ENCODE results near the gene CEP85L.
A peak's percentile ranks its signal among the peaks of the same experiment; 100 is the strongest.

The CEP85L gene

GRCh38 chr6:118668761-118669385 lies 17.5 kb upstream of the CEP85L start:
- H3K4me3 Mint-ChIP-seq = no peak overlapping the region
- H3K36me3 Mint-ChIP-seq = peaks cover 1% of the 10 kb centered on the region
- H3K9me3 Mint-ChIP-seq = no peaks in the 10 kb centered on the region
- no peaks in the 10 kb centered on the region for H3K27me3 Mint-ChIP-seq
- peaks cover 96% of the 10 kb centered on the region for H3K4me1 Mint-ChIP-seq
- H3K27ac Mint-ChIP-seq = peak overlapping the region; percentile 93

DNA sequence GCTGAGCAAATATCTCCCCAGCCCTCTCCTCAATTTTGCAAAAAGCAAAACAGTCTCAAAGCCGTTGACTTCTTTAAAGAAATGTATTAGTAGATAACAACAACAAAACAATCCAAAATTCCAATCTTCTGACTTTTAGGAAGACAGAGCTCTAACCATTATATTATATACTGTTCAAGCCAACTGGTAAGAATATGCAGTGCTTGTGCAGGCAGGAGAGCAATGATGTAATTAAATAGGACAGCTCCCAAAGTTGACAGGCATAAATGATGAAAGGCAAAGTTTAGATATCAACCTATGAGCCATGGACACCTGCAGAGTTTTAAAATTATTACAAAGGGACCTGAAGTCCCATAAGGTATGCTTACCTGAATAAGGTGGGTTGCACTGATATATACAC lies 16.6 kb upstream of the CEP85L start:
- peak overlapping the region; percentile 85 for H3K27ac Mint-ChIP-seq
- no peaks in the 10 kb centered on the region for H3K36me3 Mint-ChIP-seq
- no peak overlapping the region for H3K4me3 Mint-ChIP-seq
- no peaks in the 10 kb centered on the region for H3K27me3 Mint-ChIP-seq
- no peaks in the 10 kb centered on the region for H3K9me3 Mint-ChIP-seq
- peaks cover 96% of the 10 kb centered on the region for H3K4me1 Mint-ChIP-seq

DNA sequence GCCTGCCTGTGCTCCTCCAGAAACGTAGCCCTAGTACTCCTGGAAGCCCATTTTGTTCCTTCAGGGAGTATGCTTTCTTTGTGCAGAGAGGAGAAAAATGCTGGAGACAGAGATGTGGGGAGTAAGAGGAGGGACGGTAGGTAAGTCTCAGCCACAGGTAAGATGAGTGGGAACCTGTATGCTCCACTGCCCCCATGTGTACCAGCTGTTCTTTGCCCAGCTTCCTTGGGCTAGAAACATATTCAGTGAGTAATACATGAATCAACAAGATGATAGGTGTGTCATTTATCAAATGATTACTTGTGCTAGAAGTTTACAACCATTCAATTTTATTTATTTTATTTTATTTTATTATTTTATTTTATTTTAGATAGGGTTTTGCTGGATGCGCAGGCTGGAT lies 13.6 kb upstream of the CEP85L start:
- Mint-ChIP-seq H3K27me3 (no peaks in the 10 kb centered on the region), H3K9me3 (no peaks in the 10 kb centered on the region), H3K4me3 (peak overlapping the region; percentile 90), H3K36me3 (peaks cover 8% of the 10 kb centered on the region), H3K4me1 (peaks cover 90% of the 10 kb centered on the region), H3K27ac (peak overlapping the region; percentile 96)

DNA sequence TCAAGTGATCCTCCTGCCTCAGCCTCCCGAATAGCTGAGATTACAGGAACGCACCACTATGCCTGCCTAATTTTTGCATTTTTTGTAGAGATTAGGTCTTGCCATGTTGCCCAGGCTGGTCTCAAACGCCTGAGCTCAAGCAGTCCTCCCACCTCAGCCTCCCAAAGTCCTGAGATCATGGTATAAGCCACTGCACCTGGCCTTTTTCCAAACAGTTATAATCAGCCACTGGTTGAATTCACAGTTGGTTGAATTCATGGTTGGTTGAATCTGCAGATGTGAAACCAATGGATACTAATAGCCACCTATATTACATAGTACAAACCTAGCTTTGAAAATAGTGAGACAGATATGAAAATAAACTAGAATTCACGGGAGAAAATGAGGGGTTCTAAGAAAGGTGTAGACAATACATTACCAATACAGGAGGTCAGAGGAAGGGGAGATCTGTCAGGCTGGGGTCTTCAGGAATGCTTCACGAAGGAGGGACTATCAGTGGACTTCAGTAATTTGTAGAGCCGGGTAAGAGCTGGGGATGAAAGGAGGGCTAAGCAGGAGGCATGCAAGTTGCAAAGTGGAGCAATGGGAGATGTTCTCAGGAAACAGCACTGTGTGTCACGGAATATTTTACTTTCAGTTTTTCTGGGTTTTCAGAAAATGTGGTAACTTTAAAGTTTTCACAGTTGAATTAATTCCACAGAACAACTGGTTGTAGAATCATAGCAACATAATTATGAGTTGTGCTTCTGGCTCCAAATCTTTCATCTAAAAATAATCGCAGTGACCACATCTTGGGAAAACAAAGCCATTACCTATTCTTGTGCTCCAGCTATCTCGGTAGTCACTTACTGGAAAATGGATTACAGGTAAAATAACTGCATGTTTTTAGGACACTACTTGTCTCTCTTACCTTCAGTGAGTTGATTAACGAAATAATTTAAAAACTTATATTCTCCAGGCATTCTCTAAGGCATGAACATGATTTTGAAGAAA lies 12.9 kb upstream of the CEP85L start:
- no peaks in the 10 kb centered on the region for H3K9me3 Mint-ChIP-seq
- peaks cover 9% of the 10 kb centered on the region for H3K36me3 Mint-ChIP-seq
- H3K4me3 Mint-ChIP-seq = peak overlapping the region; percentile 90
- peaks cover 90% of the 10 kb centered on the region for H3K4me1 Mint-ChIP-seq
- no peaks in the 10 kb centered on the region for H3K27me3 Mint-ChIP-seq
- H3K27ac Mint-ChIP-seq = peak overlapping the region; percentile 96

GRCh38 chr6:118661831-118662230 lies 10.4 kb upstream of the CEP85L start:
- peaks cover 9% of the 10 kb centered on the region for H3K36me3 Mint-ChIP-seq
- peak overlapping the region; percentile 23 for H3K27ac Mint-ChIP-seq
- no peaks in the 10 kb centered on the region for H3K27me3 Mint-ChIP-seq
- H3K9me3 Mint-ChIP-seq = no peaks in the 10 kb centered on the region
- no peak overlapping the region for H3K4me3 Mint-ChIP-seq
- H3K4me1 Mint-ChIP-seq = peaks cover 82% of the 10 kb centered on the region

GRCh38 chr6:118660218-118660569 lies 8.8 kb upstream of the CEP85L start:
- H3K9me3 Mint-ChIP-seq = no peaks in the 10 kb centered on the region
- no peaks in the 10 kb centered on the region for H3K27me3 Mint-ChIP-seq
- H3K4me3 Mint-ChIP-seq = peak overlapping the region; percentile 63
- H3K27ac Mint-ChIP-seq = peak overlapping the region; percentile 90
- H3K36me3 Mint-ChIP-seq = peaks cover 9% of the 10 kb centered on the region
- H3K4me1 Mint-ChIP-seq = peaks cover 82% of the 10 kb centered on the region

GRCh38 chr6:118659513-118660217 lies 8.3 kb upstream of the CEP85L start:
- H3K27me3 Mint-ChIP-seq = no peaks in the 10 kb centered on the region
- H3K4me1 Mint-ChIP-seq = peaks cover 83% of the 10 kb centered on the region
- H3K27ac Mint-ChIP-seq = peak overlapping the region; percentile 90
- no peaks in the 10 kb centered on the region for H3K9me3 Mint-ChIP-seq
- peak overlapping the region; percentile 63 for H3K4me3 Mint-ChIP-seq
- peaks cover 9% of the 10 kb centered on the region for H3K36me3 Mint-ChIP-seq

- H3K9me3 Mint-ChIP-seq = no peaks in the 10 kb centered on the region
- peak overlapping the region; percentile 61 for H3K4me3 Mint-ChIP-seq
- peak overlapping the region; percentile 86 for H3K27ac Mint-ChIP-seq
- H3K36me3 Mint-ChIP-seq = peaks cover 8% of the 10 kb centered on the region
- peaks cover 79% of the 10 kb centered on the region for H3K4me1 Mint-ChIP-seq
- no peaks in the 10 kb centered on the region for H3K27me3 Mint-ChIP-seq
Measured at GRCh38 chr6:118656847-118657451, 5.6 kb upstream of the CEP85L start.

DNA sequence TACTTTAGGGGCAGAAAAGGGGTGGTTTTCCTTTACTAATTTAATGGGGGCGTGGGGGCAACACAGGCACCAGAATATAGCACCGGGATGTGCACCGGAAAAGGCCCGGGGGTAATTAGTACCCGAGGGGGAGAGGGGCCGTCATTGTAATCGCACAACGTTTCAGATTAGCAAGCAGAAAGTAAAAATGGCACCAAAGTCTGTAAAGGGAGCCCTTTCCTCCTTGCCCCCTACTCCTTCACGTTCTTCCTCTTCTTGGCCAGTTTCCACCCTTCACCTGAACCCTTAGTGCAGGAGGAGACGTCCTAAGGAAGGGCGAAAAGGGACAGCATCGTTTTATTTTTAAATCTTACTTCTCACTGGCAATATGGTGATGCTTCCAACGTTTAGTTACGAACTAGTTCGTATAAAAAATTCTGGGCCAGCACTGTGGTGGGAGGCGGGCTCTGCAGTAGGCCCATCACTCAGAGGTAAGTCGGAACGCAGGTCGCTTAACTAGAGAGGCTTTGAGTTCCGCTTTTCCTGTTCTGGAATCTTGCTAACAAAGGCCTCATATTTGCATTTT lies 742 bp upstream of the CEP85L start:
- Mint-ChIP-seq H3K27ac (peak overlapping the region; percentile 96), H3K9me3 (no peaks in the 10 kb centered on the region), H3K4me3 (peak overlapping the region; percentile 93), H3K36me3 (no peaks in the 10 kb centered on the region), H3K4me1 (peaks cover 61% of the 10 kb centered on the region), H3K27me3 (no peaks in the 10 kb centered on the region)

DNA sequence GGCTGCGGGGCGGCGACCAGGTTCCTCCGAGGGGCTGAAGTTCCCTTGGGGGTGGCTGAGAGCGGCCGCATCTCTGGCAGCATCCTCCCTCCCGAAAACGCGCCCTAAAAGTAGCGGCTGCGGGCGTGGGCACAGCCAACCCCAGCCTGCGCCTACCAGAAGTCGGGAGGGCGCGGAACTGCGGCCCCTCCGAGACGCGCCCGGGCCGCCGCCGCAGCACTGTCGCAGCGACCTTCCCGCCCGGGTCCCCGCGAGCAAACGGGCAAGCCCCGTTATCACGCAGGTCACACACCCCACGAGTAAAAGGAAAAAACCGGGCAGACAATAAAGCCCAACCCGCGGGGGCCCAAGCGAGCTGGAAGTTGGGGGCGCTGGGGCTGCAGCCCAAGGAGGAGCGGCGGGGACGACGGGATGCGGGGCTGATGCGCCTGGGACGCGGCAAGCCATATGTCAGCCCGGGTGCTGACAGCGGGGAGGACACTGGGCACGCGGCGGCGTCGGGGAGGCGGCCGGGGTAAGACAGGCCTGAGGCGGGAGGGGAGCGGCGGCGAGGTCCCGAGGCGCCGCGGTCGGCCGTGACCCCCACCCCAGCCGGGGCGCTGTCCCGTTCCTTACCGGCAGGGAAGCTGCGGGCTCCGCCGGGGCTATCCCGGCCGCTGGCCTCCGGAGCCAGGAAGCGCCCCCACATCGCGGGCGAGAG lies 659 bp downstream of the CEP85L start:
- Mint-ChIP-seq H3K27ac (peak overlapping the region; percentile 65), H3K4me3 (peak overlapping the region; percentile 90), H3K36me3 (peaks cover 3% of the 10 kb centered on the region), H3K9me3 (no peaks in the 10 kb centered on the region), H3K27me3 (no peaks in the 10 kb centered on the region), H3K4me1 (peaks cover 56% of the 10 kb centered on the region)

DNA sequence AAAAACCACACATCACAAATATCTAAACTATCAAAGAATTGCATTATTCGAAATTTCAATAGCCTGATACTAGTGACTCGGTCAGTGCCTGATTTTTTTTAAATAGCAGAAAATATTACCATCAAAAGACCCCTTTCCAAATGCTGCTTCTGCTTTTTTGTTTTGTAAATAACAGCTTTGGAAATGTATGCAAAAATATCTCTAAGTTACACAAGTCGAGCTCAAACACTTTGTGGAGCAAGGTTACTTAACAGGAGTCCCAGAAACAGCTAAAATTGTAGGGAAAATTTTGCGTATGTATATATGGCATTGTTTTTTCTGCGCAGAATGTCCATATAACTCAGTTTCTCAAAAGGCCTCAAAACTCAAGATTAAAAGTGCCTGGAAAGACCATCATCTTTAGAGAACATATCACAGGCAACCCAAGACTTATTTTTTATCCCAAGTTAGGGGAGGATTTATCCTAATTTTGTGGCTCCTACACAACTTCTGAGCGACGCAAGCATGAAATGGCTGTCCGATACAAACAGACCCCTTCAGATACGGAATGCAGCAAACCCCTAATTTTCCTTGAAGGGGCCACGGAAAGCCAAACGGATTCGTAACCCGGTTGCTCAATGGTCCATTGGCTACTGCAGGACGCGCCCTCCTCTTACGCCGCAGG lies 1.3 kb downstream of the CEP85L start:
- H3K27me3 Mint-ChIP-seq = no peaks in the 10 kb centered on the region
- H3K36me3 Mint-ChIP-seq = peaks cover 3% of the 10 kb centered on the region
- H3K27ac Mint-ChIP-seq = peak overlapping the region; percentile 17
- H3K4me1 Mint-ChIP-seq = peaks cover 53% of the 10 kb centered on the region
- peak overlapping the region; percentile 90 for H3K4me3 Mint-ChIP-seq
- no peaks in the 10 kb centered on the region for H3K9me3 Mint-ChIP-seq

DNA sequence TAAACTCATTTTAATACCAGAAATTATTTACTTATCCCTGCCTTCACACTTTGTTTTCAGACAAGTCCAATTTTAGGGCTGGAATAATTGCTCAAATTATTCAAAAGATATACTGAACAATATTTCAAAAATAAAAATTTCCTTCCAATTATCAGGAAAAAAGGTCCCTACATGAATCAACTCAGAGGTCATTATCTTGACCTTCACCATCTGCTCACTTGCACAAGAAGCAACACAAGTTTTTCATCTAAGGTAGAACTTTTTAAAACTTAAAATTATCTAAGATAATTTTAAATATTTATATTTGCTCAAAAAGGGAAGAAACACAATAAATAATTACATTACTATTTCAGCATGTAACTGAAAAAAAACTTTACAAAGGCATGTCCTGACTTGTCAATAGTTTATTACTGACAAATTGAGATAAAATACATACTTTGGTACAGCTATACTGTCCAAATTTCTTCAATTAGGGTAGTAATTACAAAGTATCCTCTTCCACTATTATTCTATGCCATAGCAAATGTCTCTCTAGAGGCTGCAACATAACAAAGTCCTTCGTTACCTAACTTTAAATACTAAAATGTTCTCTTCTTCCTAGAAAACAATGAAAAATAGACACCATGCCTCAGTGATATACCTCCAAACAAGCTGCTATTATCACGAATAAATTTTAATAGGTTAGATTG lies 2.4 kb downstream of the CEP85L start:
- Mint-ChIP-seq H3K9me3 (no peaks in the 10 kb centered on the region), H3K27ac (no peak overlapping the region), H3K4me1 (peaks cover 54% of the 10 kb centered on the region), H3K36me3 (peaks cover 3% of the 10 kb centered on the region), H3K27me3 (no peaks in the 10 kb centered on the region), H3K4me3 (peak overlapping the region; percentile 90)

DNA sequence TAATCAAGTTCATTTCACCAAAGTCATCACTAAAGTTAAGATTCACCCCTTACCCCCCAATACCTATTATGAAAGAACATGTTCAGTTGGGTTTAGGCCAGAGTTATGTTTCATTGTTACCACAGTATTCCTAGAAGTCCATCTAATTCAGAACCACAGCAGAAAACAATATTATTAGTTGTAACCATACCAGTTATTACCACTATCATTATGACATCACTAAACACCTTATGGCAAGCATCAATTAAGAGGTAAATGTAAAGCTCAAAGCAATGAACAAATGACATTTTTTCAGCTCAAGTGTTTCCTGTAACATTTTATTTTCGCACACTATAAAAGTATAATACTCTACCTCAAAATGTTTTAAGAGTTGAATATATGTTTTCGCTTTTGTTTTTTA lies 4.4 kb downstream of the CEP85L start:
- Mint-ChIP-seq H3K4me1 (peaks cover 48% of the 10 kb centered on the region), H3K27me3 (no peaks in the 10 kb centered on the region), H3K4me3 (no peak overlapping the region), H3K9me3 (no peaks in the 10 kb centered on the region), H3K36me3 (peaks cover 3% of the 10 kb centered on the region), H3K27ac (no peak overlapping the region)

DNA sequence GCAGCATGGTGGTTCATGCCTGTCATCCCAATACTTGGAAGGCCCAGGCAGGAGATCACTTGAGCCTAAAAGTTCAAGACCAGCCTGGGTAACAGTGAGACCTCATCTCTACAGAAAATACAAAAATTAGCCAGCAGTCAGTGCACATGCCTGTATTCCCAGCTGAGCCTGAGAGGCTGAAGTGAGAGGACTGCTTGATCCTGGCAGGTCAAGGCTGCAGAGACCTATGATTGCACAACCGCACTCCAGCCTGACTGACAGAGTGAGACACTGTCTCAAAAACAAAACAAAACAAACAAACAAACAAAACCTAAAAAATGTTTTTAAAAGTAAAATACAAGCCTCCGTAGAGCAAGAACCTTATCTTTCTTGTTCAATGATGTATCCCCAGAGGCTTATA lies 6.0 kb downstream of the CEP85L start:
- Mint-ChIP-seq H3K9me3 (no peaks in the 10 kb centered on the region), H3K36me3 (peaks cover 3% of the 10 kb centered on the region), H3K4me1 (peaks cover 59% of the 10 kb centered on the region), H3K27ac (peak overlapping the region; percentile 51), H3K27me3 (no peaks in the 10 kb centered on the region), H3K4me3 (no peak overlapping the region)

Measured in activated naive CD4-positive, alpha-beta T cell treated with anti-CD3 and anti-CD28 coated beads, Interleukin-2, amount 50 U/mL, for 24 hours (primary cell).